Gastrocnemius medialis (tissue), 4 donors: Measurements from ENCODE around the gene EPHA8. TPM values are rescaled to one million over a fixed set of nuclear protein-coding genes. Genes with fewer than 3 reads are reported as not detected.

Experiments used
- ATAC-seq, 2 donors: fragments of 150-250 bp; one replicate each; pipeline ENCODE4 v1.9.1; 2016
- DNase-seq, 2 donors: peaks; one replicate each; pipeline ENCODE4 v3.0.0-alpha.2; 2019
- H3K27ac ChIP-seq, 4 donors: fragments of 200-600 bp; sonication (generic); 1 replicate in 1 of 4; 2 replicates in 3 of 4; pipeline ENCODE4 v1.5.1; 2016 to 2018; ENCODE audit warnings: mild to moderate bottlenecking in 2 of 4, moderate library complexity in 1 of 4
- H3K27me3 ChIP-seq, 3 donors: fragments of 200-600 bp; sonication (generic) in 2 of 3; 1 replicate in 1 of 3; 2 replicates in 2 of 3; pipeline versions ENCODE4 v1.5.1 to v1.6.0; 2016 to 2019; ENCODE audit warnings: mild to moderate bottlenecking in 1 of 3, moderate library complexity in 1 of 3
- H3K36me3 ChIP-seq, 2 donors: fragments of 200-600 bp; sonication (generic) in 1 of 2; one replicate each; pipeline ENCODE4 v1.5.1; 2017 to 2018
- H3K4me1 ChIP-seq, 2 donors: fragments of 200-600 bp; sonication (generic) in 1 of 2; one replicate each; pipeline ENCODE4 v1.5.1; 2016 to 2017; ENCODE audit warnings: mild to moderate bottlenecking in 2 of 2
- H3K4me3 ChIP-seq, 4 donors: fragments of 200-600 bp; sonication (generic) in 3 of 4; 1 replicate in 1 of 4; 2 replicates in 3 of 4; pipeline ENCODE4 v1.5.1; 2016 to 2019; ENCODE audit warnings: mild to moderate bottlenecking in 2 of 4
- H3K9me3 ChIP-seq, 3 donors: fragments of 200-600 bp; sonication (generic) in 2 of 3; 1 replicate in 1 of 3; 2 replicates in 2 of 3; pipeline ENCODE4 v1.5.1; 2016 to 2019
- CTCF ChIP-seq, 5 experiments: fragments of 450-650 bp in 3 of 5; fragments of 200-600 bp in 2 of 5; sonication (generic) in 2 of 5; IDR thresholded peaks in 4 of 5; conservative IDR thresholded peaks in 1 of 5; 1 replicate in 4 of 5; 2 replicates in 1 of 5; pipeline ENCODE4 v1.5.1; 2016 to 2019; ENCODE audit warnings: antibody characterized with exemption in 5 of 5, mild to moderate bottlenecking in 3 of 5, moderate library complexity in 3 of 5
- POLR2A ChIP-seq, 2 donors: fragments of 450-650 bp; IDR thresholded peaks; one replicate each; pipeline ENCODE4 v1.6.1; 2017; ENCODE audit warnings: antibody characterized with exemption in 2 of 2, mild to moderate bottlenecking in 2 of 2, moderate library complexity in 2 of 2
- in situ Hi-C, 4 donors: fragments of 200-750 bp; cut with MboI; loops; one replicate each; pipeline versions ENCODE4 v1.15.0 to v1.8.0; 2017; ENCODE audit warnings: low sequenced_read_pairs in 4 of 4
- intact Hi-C: fragments of 100-400 bp; cut with DNase I; formaldehyde crosslinking; loops from one replicate; pipeline ENCODE4 v1.15.1; 2023; ENCODE audit warnings: low total_unique reads
- total RNA-seq, 4 donors: library from RNA; depleted of rRNA; stranded (reverse); fragments of >200 nt; gene quantifications; one replicate each; pipeline versions ENCODE4 v1.1.0 to v1.2.3, GENCODE V29; 2016

Gene EPHA8
- total RNA-seq, 4 donors from 2014 or later, result not detected

GRCh38 chr1:22594396-22594795, 31.1 kb downstream of the EPHA8 start:
- Histone ChIP-seq H3K27me3 (peaks cover 14 to 23% (median 15%) of the 10 kb centered on the region in 3 donors), H3K9me3 (no peaks in the 10 kb centered on the region), H3K27ac (no peak overlapping the region), H3K4me1 (no peaks in the 10 kb centered on the region), H3K4me3 (no peak overlapping the region), H3K36me3 (no peaks in the 10 kb centered on the region)
- in situ Hi-C loops, result no loop called here
- no peak for TF ChIP-seq POLR2A (IDR thresholded peaks at IDR 0.05)
- TF ChIP-seq CTCF (IDR thresholded peaks at IDR 0.05 in 4 of 5, conservative IDR thresholded peaks at IDR 0.05 in 1 of 5), result no peak
- intact Hi-C loops, result no loop called here
- ATAC-seq (no peak), DNase-seq (no peak)

DNA sequence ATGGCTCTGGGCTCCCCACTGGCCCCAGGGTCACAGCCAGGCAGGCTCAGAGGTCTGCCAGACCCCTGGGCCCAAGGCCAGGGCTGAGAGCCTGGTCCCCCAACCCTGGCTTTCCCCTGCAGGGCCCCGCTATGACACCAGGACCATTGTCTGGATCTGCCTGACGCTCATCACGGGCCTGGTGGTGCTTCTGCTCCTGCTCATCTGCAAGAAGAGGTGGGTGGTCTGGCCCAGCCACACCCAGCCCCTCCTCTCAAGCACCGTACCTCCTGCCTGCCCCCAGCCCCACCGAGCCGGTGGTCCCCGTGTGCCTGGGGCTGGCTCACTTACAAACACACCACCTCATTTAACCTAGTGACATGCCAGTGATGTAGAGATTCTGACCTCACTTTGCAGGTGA, 31.8 kb downstream of the EPHA8 start:
- no peaks in the 10 kb centered on the region for H3K9me3 ChIP-seq
- intact Hi-C loops, result no loop called here
- no peaks in the 10 kb centered on the region for H3K36me3 ChIP-seq
- in situ Hi-C loops, result no loop called here
- no peak overlapping the region for H3K27ac ChIP-seq
- no peak for TF ChIP-seq POLR2A (IDR thresholded peaks at IDR 0.05)
- no peak for TF ChIP-seq CTCF (IDR thresholded peaks at IDR 0.05 in 4 of 5, conservative IDR thresholded peaks at IDR 0.05 in 1 of 5)
- H3K27me3 ChIP-seq, result peaks cover 15 to 23% (median 15%) of the 10 kb centered on the region in 3 donors
- no peak overlapping the region for H3K4me3 ChIP-seq
- DNase-seq (no peak), ATAC-seq (no peak)
- no peaks in the 10 kb centered on the region for H3K4me1 ChIP-seq

GRCh38 chr1:22597301-22597965, 34.1 kb downstream of the EPHA8 start:
- Histone ChIP-seq H3K27me3 (peaks cover 19 to 37% (median 20%) of the 10 kb centered on the region in 3 donors), H3K36me3 (no peaks in the 10 kb centered on the region), H3K4me3 (no peak overlapping the region), H3K9me3 (no peaks in the 10 kb centered on the region), H3K4me1 (no peaks in the 10 kb centered on the region), H3K27ac (no peak overlapping the region)
- TF ChIP-seq POLR2A (IDR thresholded peaks at IDR 0.05), result no peak
- no peak for TF ChIP-seq CTCF (IDR thresholded peaks at IDR 0.05 in 4 of 5, conservative IDR thresholded peaks at IDR 0.05 in 1 of 5)
- ATAC-seq (no peak), DNase-seq (no peak)
- in situ Hi-C loops (no loop called here), intact Hi-C loops (no loop called here)

GRCh38 chr1:22597996-22598395, 34.7 kb downstream of the EPHA8 start:
- H3K4me1 ChIP-seq, result no peaks in the 10 kb centered on the region
- no peak overlapping the region for H3K27ac ChIP-seq
- H3K9me3 ChIP-seq, result no peaks in the 10 kb centered on the region
- DNase-seq (no peak), ATAC-seq (no peak)
- H3K36me3 ChIP-seq, result no peaks in the 10 kb centered on the region
- peaks cover 22 to 38% (median 22%) of the 10 kb centered on the region in 3 donors for H3K27me3 ChIP-seq
- intact Hi-C loops, result no loop called here
- in situ Hi-C loops, result no loop called here
- no peak overlapping the region for H3K4me3 ChIP-seq
- TF ChIP-seq POLR2A (IDR thresholded peaks at IDR 0.05) (no peak), CTCF (IDR thresholded peaks at IDR 0.05 in 4 of 5, conservative IDR thresholded peaks at IDR 0.05 in 1 of 5) (no peak)

GRCh38 chr1:22598736-22599135, 35.4 kb downstream of the EPHA8 start:
- ATAC-seq (no peak), DNase-seq (no peak)
- H3K9me3 ChIP-seq, result no peaks in the 10 kb centered on the region
- H3K36me3 ChIP-seq, result no peaks in the 10 kb centered on the region
- intact Hi-C loops, result no loop called here
- H3K27me3 ChIP-seq, result peaks cover 16 to 37% (median 21%) of the 10 kb centered on the region in 3 donors
- in situ Hi-C loops, result no loop called here
- no peak for TF ChIP-seq POLR2A (IDR thresholded peaks at IDR 0.05)
- TF ChIP-seq CTCF (IDR thresholded peaks at IDR 0.05 in 4 of 5, conservative IDR thresholded peaks at IDR 0.05 in 1 of 5), result no peak
- no peak overlapping the region for H3K27ac ChIP-seq
- H3K4me1 ChIP-seq, result no peaks in the 10 kb centered on the region
- no peak overlapping the region for H3K4me3 ChIP-seq
